A549 (cell line): ENCODE results near the gene CABP2.

ENCODE experiments used
- RAD21 ChIP-seq, 2 experiments: fragments of >200 bp in 1 of 2; sonication (Bioruptor Twin) in 1 of 2; formaldehyde crosslinking in 1 of 2; IDR thresholded peaks in 1 of 2; conservative IDR thresholded peaks in 1 of 2; 2 replicates in 1 of 2; 3 replicates in 1 of 2; pipeline ENCODE4 v1.6.1; 2012 to 2018; ENCODE audit warnings: inconsistent platforms in 1 of 2
- REST ChIP-seq: fragments of 200-600 bp; sonication (generic); IDR thresholded peaks from 2 replicates; pipeline ENCODE4 v1.6.1; 2016; ENCODE audit warnings: antibody characterized with exemption, mild to moderate bottlenecking, moderate library complexity
- RFX5 ChIP-seq: fragments of 450-650 bp; IDR thresholded peaks from 2 replicates; pipeline ENCODE4 v1.7.1; 2014; ENCODE audit warnings: antibody characterized with exemption, mild to moderate bottlenecking, moderate library complexity

- no peak for TF ChIP-seq REST
- no peak for TF ChIP-seq RFX5
- TF ChIP-seq RAD21 (conservative IDR thresholded peaks at IDR 0.05 in 1 of 2, IDR thresholded peaks at IDR 0.05 in 1 of 2) = no peak
Observed at GRCh38 chr11:67520856-67521824, 2.1 kb downstream of the CABP2 start.
